Testis (tissue), 3 donors: Measurements from ENCODE around the gene NCAM2. TPM values are rescaled to one million over a fixed set of nuclear protein-coding genes. Genes with fewer than 3 reads are reported as not detected.
"Not testable (repeated sequence)": the region's sequence is repeated elsewhere in the genome, so short reads cannot be mapped to it uniquely, and the experiment has no call there.

Experiments used
- DNase-seq: peaks from one replicate; pipeline ENCODE4 v3.0.0-alpha.2; 2019
- H3K27ac ChIP-seq, 2 donors: fragments of 200-600 bp; sonication (generic); one replicate each; pipeline ENCODE4 v1.5.1; 2019
- H3K27me3 ChIP-seq: fragments of 200-600 bp; sonication (generic); one replicate; pipeline ENCODE4 v1.5.1; 2019
- H3K36me3 ChIP-seq: fragments of 200-600 bp; sonication (generic); one replicate; pipeline ENCODE4 v1.5.1; 2017; ENCODE audit warnings: low read depth; ENCODE audit errors: missing control alignments
- H3K4me1 ChIP-seq: fragments of 200-600 bp; sonication (generic); one replicate; pipeline ENCODE4 v1.5.1; 2019
- H3K4me3 ChIP-seq, 2 donors: fragments of 200-600 bp; sonication (generic); one replicate each; pipeline ENCODE4 v1.5.1; 2017 to 2019
- H3K9me3 ChIP-seq: fragments of 200-600 bp; sonication (generic); one replicate; pipeline ENCODE4 v1.5.1; 2017
- CTCF ChIP-seq, 3 experiments: fragments of 450-650 bp in 2 of 3; fragments of 200-600 bp in 1 of 3; sonication (generic) in 1 of 3; IDR thresholded peaks; one replicate each; pipeline ENCODE4 v1.5.1; 2016 to 2019; ENCODE audit warnings: antibody characterized with exemption in 3 of 3, mild to moderate bottlenecking in 2 of 3, moderate library complexity in 1 of 3
- POLR2A ChIP-seq: fragments of 450-650 bp; IDR thresholded peaks from one replicate; pipeline ENCODE4 v1.6.1; 2017; ENCODE audit warnings: antibody characterized with exemption, mild to moderate bottlenecking, moderate library complexity
- WGBS, 2 donors: methylation state at CpG; one replicate each; pipeline ENCODE4 v1.1.5; 2018; 5-methylcytosine and 5-hydroxymethylcytosine counted together
- intact Hi-C: fragments of 100-400 bp; cut with DNase I; formaldehyde crosslinking; loops from one replicate; pipeline ENCODE4 v1.15.1; 2023; ENCODE audit warnings: low total_unique reads
- polyA plus RNA-seq: library from polyadenylated mRNA; stranded (reverse); fragments of 350-450 nt; fragmentation: Illumina TruSeq; extraction: RNeasy Lipid Tissue Mini Kit (QIAGEN cat#74804); gene quantifications from one replicate; pipeline ENCODE4 v1.2.3, GENCODE V29; 2014; ENCODE audit warnings: low read depth, low replicate concordance; ENCODE audit not compliant: insufficient read depth
- total RNA-seq, 2 donors: library from RNA; depleted of rRNA; stranded (reverse); fragments of >200 nt; gene quantifications; one replicate each; pipeline ENCODE4 v1.2.3, GENCODE V29; 2016

NCAM2 gene
- total and polyA plus RNA-seq, 3 donors from 2014 or later: 22.4 to 26.9 (median 26.1) TPM

- no peaks in the 10 kb centered on the region for H3K27me3 ChIP-seq
- H3K4me3 ChIP-seq: no peak overlapping the region
- TF ChIP-seq CTCF (IDR thresholded peaks at IDR 0.05) (no peak), POLR2A (no peak)
- intact Hi-C loops: no loop called here
- H3K9me3 ChIP-seq: no peaks in the 10 kb centered on the region
- no peaks in the 10 kb centered on the region for H3K36me3 ChIP-seq
- H3K27ac ChIP-seq: no peak overlapping the region
- DNase-seq: no peak
- no peaks in the 10 kb centered on the region for H3K4me1 ChIP-seq
- 98% methylated on average over 7 of the region's 7 CpGs; no CpG with 5 or more reads in 1 of the 2 donors for WGBS, 2 donors
Measured at GRCh38 chr21:21397464-21397863, 399.3 kb downstream of the NCAM2 start.

GRCh38 chr21:21401444-21401843 is 403.2 kb downstream of the NCAM2 start:
- Histone ChIP-seq H3K27ac (no peak overlapping the region), H3K4me3 (no peak overlapping the region), H3K9me3 (no peaks in the 10 kb centered on the region), H3K36me3 (no peaks in the 10 kb centered on the region), H3K27me3 (no peaks in the 10 kb centered on the region), H3K4me1 (no peaks in the 10 kb centered on the region)
- TF ChIP-seq POLR2A: no peak
- no peak for TF ChIP-seq CTCF (IDR thresholded peaks at IDR 0.05)
- intact Hi-C loops: no loop called here
- no peak for DNase-seq

GRCh38 chr21:21402187-21402586 is 404.0 kb downstream of the NCAM2 start:
- H3K4me3 ChIP-seq, DNase-seq, H3K27ac ChIP-seq, H3K36me3 ChIP-seq, H3K4me1 ChIP-seq, H3K9me3 ChIP-seq, H3K27me3 ChIP-seq, intact Hi-C loops: not testable (repeated sequence)
- 76 to 90% methylated on average over 3 of the region's 3 CpGs for WGBS, 2 donors

- intact Hi-C loops, H3K4me1 ChIP-seq, H3K27me3 ChIP-seq, H3K27ac ChIP-seq, H3K4me3 ChIP-seq, DNase-seq, H3K9me3 ChIP-seq, H3K36me3 ChIP-seq: not testable (repeated sequence)
- 68 to 70% methylated on average over 5 of the region's 5 CpGs for WGBS, 2 donors
Measured at GRCh38 chr21:21404261-21404660, 406.1 kb downstream of the NCAM2 start.

GRCh38 chr21:21406921-21407320 is 408.7 kb downstream of the NCAM2 start:
- H3K27me3 ChIP-seq: no peaks in the 10 kb centered on the region
- intact Hi-C loops: no loop called here
- H3K4me3 ChIP-seq: no peak overlapping the region
- 90 to 91% methylated on average over 3 of the region's 3 CpGs for WGBS, 2 donors
- H3K36me3 ChIP-seq: no peaks in the 10 kb centered on the region
- no peak overlapping the region for H3K27ac ChIP-seq
- no peaks in the 10 kb centered on the region for H3K9me3 ChIP-seq
- TF ChIP-seq CTCF (IDR thresholded peaks at IDR 0.05) (no peak), POLR2A (no peak)
- DNase-seq: no peak
- no peaks in the 10 kb centered on the region for H3K4me1 ChIP-seq

- no peak for DNase-seq
- WGBS, 2 donors: 86% methylated on average over 6 of the region's 6 CpGs
- Histone ChIP-seq H3K27ac (no peak overlapping the region), H3K27me3 (no peaks in the 10 kb centered on the region), H3K4me1 (no peaks in the 10 kb centered on the region), H3K4me3 (no peak overlapping the region), H3K9me3 (no peaks in the 10 kb centered on the region), H3K36me3 (no peaks in the 10 kb centered on the region)
- TF ChIP-seq CTCF (IDR thresholded peaks at IDR 0.05): no peak
- no peak for TF ChIP-seq POLR2A
- intact Hi-C loops: no loop called here
Measured at GRCh38 chr21:21412096-21412495, 413.9 kb downstream of the NCAM2 start.
